NCI-H128 (cell line): Measurements from ENCODE around the gene BCL2.
"Not testable (repeated sequence)": the region's sequence is repeated elsewhere in the genome, so short reads cannot be mapped to it uniquely, and the experiment has no call there.

Source experiments
- DNase-seq: peaks from one replicate; lab custom pipeline; 2025; ENCODE audit not compliant: unreplicated experiment; lab: John Stamatoyannopoulos, UW

The BCL2 gene

GRCh38 chr18:63236921-63237846 is 82.4 kb downstream of the BCL2 start:
- no peak for DNase-seq

GRCh38 chr18:63236406-63236805 is 83.2 kb downstream of the BCL2 start:
- DNase-seq, result no peak

GRCh38 chr18:63235920-63236319 is 83.6 kb downstream of the BCL2 start:
- DNase-seq, result not testable (repeated sequence)

GRCh38 chr18:63234841-63235240 is 84.7 kb downstream of the BCL2 start:
- DNase-seq, result no peak

GRCh38 chr18:63234432-63234831 is 85.1 kb downstream of the BCL2 start:
- no peak for DNase-seq

- no peak for DNase-seq
Observed at GRCh38 chr18:63233334-63233733, 86.2 kb downstream of the BCL2 start.

- DNase-seq, result no peak
Observed at GRCh38 chr18:63232826-63233225, 86.7 kb downstream of the BCL2 start.

- no peak for DNase-seq
Observed at GRCh38 chr18:63229971-63230370, 89.6 kb downstream of the BCL2 start.

GRCh38 chr18:63225434-63225833 is 94.1 kb downstream of the BCL2 start:
- no peak for DNase-seq

GRCh38 chr18:63224630-63225029 is 94.9 kb downstream of the BCL2 start:
- DNase-seq, result no peak

- no peak for DNase-seq
Observed at GRCh38 chr18:63223837-63224236, 95.7 kb downstream of the BCL2 start.

GRCh38 chr18:63220903-63221302 is 98.7 kb downstream of the BCL2 start:
- no peak for DNase-seq

- DNase-seq, result no peak
Observed at GRCh38 chr18:63218472-63218871, 101.1 kb downstream of the BCL2 start.

- DNase-seq, result no peak
Observed at GRCh38 chr18:63216516-63217311, 102.9 kb downstream of the BCL2 start.

GRCh38 chr18:63213936-63214671 is 105.5 kb downstream of the BCL2 start:
- no peak for DNase-seq

GRCh38 chr18:63213331-63213900 is 106.2 kb downstream of the BCL2 start:
- DNase-seq, result no peak

- no peak for DNase-seq
Observed at GRCh38 chr18:63210521-63210920, 109.0 kb downstream of the BCL2 start.

- DNase-seq, result no peak
Observed at GRCh38 chr18:63208676-63209075, 110.9 kb downstream of the BCL2 start.

- DNase-seq, result no peak
Observed at GRCh38 chr18:63207835-63208234, 111.7 kb downstream of the BCL2 start.

- peak; percentile 53 for DNase-seq
Observed at GRCh38 chr18:63207143-63207790, 112.3 kb downstream of the BCL2 start.
